GM19351 (cell line): ENCODE results near the gene KCNS3.

Source experiments
- ATAC-seq: cut with Tn5 transposase; IDR thresholded peaks from one replicate; pipeline ENCODE4 v1.9.1; 2021; ENCODE audit warnings: mild to moderate bottlenecking, moderate library complexity; ENCODE audit not compliant: unreplicated experiment

KCNS3 gene

GRCh38 chr2:17876590-17876989 lies 1.9 kb upstream of the KCNS3 start:
- no peak for ATAC-seq

- peak; percentile 26 for ATAC-seq
Observed at GRCh38 chr2:17877811-17878280, 621 bp upstream of the KCNS3 start.

GRCh38 chr2:17879137-17879912 lies 858 bp downstream of the KCNS3 start:
- ATAC-seq = peak; percentile 25

GRCh38 chr2:17879913-17880274 lies 1.4 kb downstream of the KCNS3 start:
- ATAC-seq = no peak

- ATAC-seq = no peak
Observed at GRCh38 chr2:17892770-17893534, 14.5 kb downstream of the KCNS3 start.

GRCh38 chr2:17894005-17894404 lies 15.5 kb downstream of the KCNS3 start:
- no peak for ATAC-seq

- ATAC-seq = no peak
Observed at GRCh38 chr2:17894556-17894955, 16.1 kb downstream of the KCNS3 start.

GRCh38 chr2:17899871-17900270 lies 21.4 kb downstream of the KCNS3 start:
- no peak for ATAC-seq

- ATAC-seq = no peak
Observed at GRCh38 chr2:17901246-17901645, 22.8 kb downstream of the KCNS3 start.

GRCh38 chr2:17910980-17911379 lies 32.5 kb downstream of the KCNS3 start:
- ATAC-seq = no peak

GRCh38 chr2:17911491-17912260 lies 33.2 kb downstream of the KCNS3 start:
- peak; percentile 24 for ATAC-seq

GRCh38 chr2:17912266-17912691 lies 33.8 kb downstream of the KCNS3 start:
- peak; percentile 98 for ATAC-seq

- no peak for ATAC-seq
Observed at GRCh38 chr2:17915099-17915498, 36.6 kb downstream of the KCNS3 start.

- no peak for ATAC-seq
Observed at GRCh38 chr2:17915811-17916518, 37.5 kb downstream of the KCNS3 start.

GRCh38 chr2:17916584-17916983 lies 38.1 kb downstream of the KCNS3 start:
- no peak for ATAC-seq

GRCh38 chr2:17918789-17919188 lies 40.3 kb downstream of the KCNS3 start:
- ATAC-seq = no peak

GRCh38 chr2:17930773-17931172 lies 52.3 kb downstream of the KCNS3 start:
- no peak for ATAC-seq

- no peak for ATAC-seq
Observed at GRCh38 chr2:17933256-17933655, 54.8 kb downstream of the KCNS3 start.

GRCh38 chr2:17934721-17935120 lies 56.3 kb downstream of the KCNS3 start:
- no peak for ATAC-seq

- no peak for ATAC-seq
Observed at GRCh38 chr2:17935242-17935885, 56.9 kb downstream of the KCNS3 start.
